DOHH2 (cell line): ENCODE results near the gene COL4A3.

Source experiments
- H3F3A ChIP-seq: fragments of 200-600 bp; sonication (generic), shearing (Covaris generic); 2 replicates; pipeline ENCODE4 v1.6.0; 2016; ENCODE audit warnings: antibody characterized with exemption, mild to moderate bottlenecking; ENCODE audit not compliant: control insufficient read depth, insufficient read depth
- H3K27ac ChIP-seq: fragments of 200-600 bp; sonication (generic); 2 replicates; pipeline ENCODE4 v1.5.1; 2014; ENCODE audit warnings: low read depth, mild to moderate bottlenecking, low read length, moderate library complexity
- H3K27me3 ChIP-seq: fragments of 200-600 bp; sonication (generic); 2 replicates; pipeline ENCODE4 v1.6.1; 2014; ENCODE audit warnings: mild to moderate bottlenecking, low read length, mixed read lengths; ENCODE audit not compliant: control insufficient read depth
- H3K36me3 ChIP-seq: fragments of 200-600 bp; sonication (generic); 2 replicates; pipeline ENCODE4 v1.6.1; 2014; ENCODE audit warnings: mild to moderate bottlenecking, low read length, moderate library complexity, mixed read lengths; ENCODE audit not compliant: control insufficient read depth
- H3K4me1 ChIP-seq: fragments of 200-600 bp; sonication (generic); 2 replicates; pipeline ENCODE4 v1.6.1; 2014; ENCODE audit warnings: mild to moderate bottlenecking, low read length, mixed read lengths; ENCODE audit not compliant: control insufficient read depth
- H3K4me2 ChIP-seq: fragments of 200-600 bp; sonication (generic); 2 replicates; pipeline ENCODE4 v1.6.0; 2014; ENCODE audit warnings: mild to moderate bottlenecking, low read length, moderate library complexity
- H3K4me3 ChIP-seq: fragments of 200-600 bp; sonication (generic); 2 replicates; pipeline ENCODE4 v1.5.1; 2014; ENCODE audit warnings: mild to moderate bottlenecking, low read length, mixed read lengths
- H3K79me2 ChIP-seq: fragments of 200-600 bp; sonication (generic); 2 replicates; pipeline ENCODE4 v1.6.1; 2014; ENCODE audit warnings: mild to moderate bottlenecking, low read length, mixed read lengths; ENCODE audit not compliant: control insufficient read depth
- H3K9me2 ChIP-seq: fragments of 200-600 bp; sonication (generic); replicated peaks from 2 replicates; pipeline ENCODE4 v1.6.1; 2014; ENCODE audit warnings: mild to moderate bottlenecking, low read length, mixed read lengths; ENCODE audit not compliant: control insufficient read depth
- H3K9me3 ChIP-seq: fragments of 200-600 bp; sonication (generic); 2 replicates; pipeline ENCODE4 v1.6.1; 2014; ENCODE audit warnings: antibody characterized with exemption, low read length, mixed read lengths; ENCODE audit not compliant: control insufficient read depth, insufficient read depth
- H4K20me1 ChIP-seq: fragments of 200-600 bp; sonication (generic); 2 replicates; pipeline ENCODE4 v1.6.0; 2014; ENCODE audit warnings: low read depth, mild to moderate bottlenecking, antibody characterized with exemption, low read length, moderate library complexity; ENCODE audit not compliant: control insufficient read depth, insufficient read depth
- CTCF ChIP-seq: fragments of 200-600 bp; sonication (generic); IDR thresholded peaks from one replicate; pipeline ENCODE4 v1.5.1; 2014; ENCODE audit warnings: antibody characterized with exemption, mild to moderate bottlenecking, low read depth, low read length; ENCODE audit not compliant: poor library complexity, severe bottlenecking
- EZH2phosphoT487 ChIP-seq: fragments of 200-600 bp; sonication (generic); IDR thresholded peaks from 2 replicates; pipeline ENCODE4 v1.6.1; 2017; ENCODE audit warnings: borderline replicate concordance, mild to moderate bottlenecking, antibody characterized with exemption, low read length, moderate library complexity, mixed read lengths

COL4A3 gene

GRCh38 chr2:227337442-227337841 lies 173.0 kb downstream of the COL4A3 start:
- Histone ChIP-seq H3F3A (no peaks in the 10 kb centered on the region), H3K4me3 (no peak overlapping the region), H3K27ac (no peak overlapping the region), H4K20me1 (0 out of 2 replicates have a peak, but pooled peaks cover 5% of the 10 kb centered on the region), H3K4me1 (no peaks in the 10 kb centered on the region), H3K9me3 (no peaks in the 10 kb centered on the region), H3K27me3 (no peaks in the 10 kb centered on the region), H3K36me3 (peaks cover 64% of the 10 kb centered on the region), H3K4me2 (no peak overlapping the region), H3K9me2 (no peaks in the 10 kb centered on the region), H3K79me2 (no peaks in the 10 kb centered on the region)
- TF ChIP-seq CTCF (no peak), EZH2phosphoT487 (no peak)

- no peaks in the 10 kb centered on the region for H3K4me1 ChIP-seq
- H3F3A ChIP-seq = no peaks in the 10 kb centered on the region
- H3K9me3 ChIP-seq = no peaks in the 10 kb centered on the region
- no peaks in the 10 kb centered on the region for H3K79me2 ChIP-seq
- no peak overlapping the region for H3K4me2 ChIP-seq
- TF ChIP-seq CTCF (no peak), EZH2phosphoT487 (no peak)
- no peaks in the 10 kb centered on the region for H4K20me1 ChIP-seq
- no peak overlapping the region for H3K4me3 ChIP-seq
- H3K27ac ChIP-seq = no peak overlapping the region
- no peaks in the 10 kb centered on the region for H3K9me2 ChIP-seq
- H3K27me3 ChIP-seq = no peaks in the 10 kb centered on the region
- H3K36me3 ChIP-seq = peaks cover 61% of the 10 kb centered on the region
Measured at GRCh38 chr2:227339098-227339599, 174.7 kb downstream of the COL4A3 start.

- H3K9me3 ChIP-seq = no peaks in the 10 kb centered on the region
- no peaks in the 10 kb centered on the region for H3K4me1 ChIP-seq
- H3K4me2 ChIP-seq = no peak overlapping the region
- no peaks in the 10 kb centered on the region for H3K79me2 ChIP-seq
- H3K9me2 ChIP-seq = no peaks in the 10 kb centered on the region
- H4K20me1 ChIP-seq = no peaks in the 10 kb centered on the region
- no peak overlapping the region for H3K4me3 ChIP-seq
- no peaks in the 10 kb centered on the region for H3F3A ChIP-seq
- no peak overlapping the region for H3K27ac ChIP-seq
- no peak for TF ChIP-seq CTCF
- no peak for TF ChIP-seq EZH2phosphoT487
- H3K36me3 ChIP-seq = peaks cover 55% of the 10 kb centered on the region
- no peaks in the 10 kb centered on the region for H3K27me3 ChIP-seq
Measured at GRCh38 chr2:227340106-227340505, 175.7 kb downstream of the COL4A3 start.

GRCh38 chr2:227341553-227341952 lies 177.1 kb downstream of the COL4A3 start:
- H3K36me3 ChIP-seq = peaks cover 54% of the 10 kb centered on the region
- no peaks in the 10 kb centered on the region for H4K20me1 ChIP-seq
- H3K4me2 ChIP-seq = no peak overlapping the region
- H3K4me3 ChIP-seq = no peak overlapping the region
- no peak overlapping the region for H3K27ac ChIP-seq
- H3K79me2 ChIP-seq = no peaks in the 10 kb centered on the region
- H3K4me1 ChIP-seq = no peaks in the 10 kb centered on the region
- H3K27me3 ChIP-seq = no peaks in the 10 kb centered on the region
- H3F3A ChIP-seq = no peaks in the 10 kb centered on the region
- H3K9me3 ChIP-seq = no peaks in the 10 kb centered on the region
- H3K9me2 ChIP-seq = no peaks in the 10 kb centered on the region
- no peak for TF ChIP-seq EZH2phosphoT487
- TF ChIP-seq CTCF = no peak
